ENCODE results near the gene MYLIP. TPM values are rescaled to one million over a fixed set of nuclear protein-coding genes. Genes with fewer than 3 reads are reported as not detected.

MYLIP gene
- total RNA-seq, 1 experiment from 2014 or later = 27.0 TPM

DNA sequence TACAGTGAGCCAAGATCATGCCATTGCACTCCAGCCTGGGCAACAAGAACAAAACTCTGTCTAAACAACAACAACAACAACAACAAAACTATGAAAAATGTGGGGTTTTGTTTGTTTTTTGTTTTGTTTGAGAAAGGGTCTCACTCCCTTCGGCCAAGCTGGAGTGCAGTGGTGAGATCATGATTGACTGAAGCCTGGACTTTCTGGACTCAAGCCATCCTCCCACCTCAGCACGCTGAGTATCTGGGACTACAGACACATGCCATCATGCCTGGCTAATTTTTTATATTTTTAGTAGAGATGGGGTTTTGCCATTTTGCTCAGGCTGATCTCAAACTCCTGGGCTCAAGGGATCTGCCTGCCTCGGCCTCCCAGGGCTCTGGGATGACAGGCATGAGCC lies 2.8 kb upstream of the MYLIP start:
- TF ChIP-seq, protein P1, sequence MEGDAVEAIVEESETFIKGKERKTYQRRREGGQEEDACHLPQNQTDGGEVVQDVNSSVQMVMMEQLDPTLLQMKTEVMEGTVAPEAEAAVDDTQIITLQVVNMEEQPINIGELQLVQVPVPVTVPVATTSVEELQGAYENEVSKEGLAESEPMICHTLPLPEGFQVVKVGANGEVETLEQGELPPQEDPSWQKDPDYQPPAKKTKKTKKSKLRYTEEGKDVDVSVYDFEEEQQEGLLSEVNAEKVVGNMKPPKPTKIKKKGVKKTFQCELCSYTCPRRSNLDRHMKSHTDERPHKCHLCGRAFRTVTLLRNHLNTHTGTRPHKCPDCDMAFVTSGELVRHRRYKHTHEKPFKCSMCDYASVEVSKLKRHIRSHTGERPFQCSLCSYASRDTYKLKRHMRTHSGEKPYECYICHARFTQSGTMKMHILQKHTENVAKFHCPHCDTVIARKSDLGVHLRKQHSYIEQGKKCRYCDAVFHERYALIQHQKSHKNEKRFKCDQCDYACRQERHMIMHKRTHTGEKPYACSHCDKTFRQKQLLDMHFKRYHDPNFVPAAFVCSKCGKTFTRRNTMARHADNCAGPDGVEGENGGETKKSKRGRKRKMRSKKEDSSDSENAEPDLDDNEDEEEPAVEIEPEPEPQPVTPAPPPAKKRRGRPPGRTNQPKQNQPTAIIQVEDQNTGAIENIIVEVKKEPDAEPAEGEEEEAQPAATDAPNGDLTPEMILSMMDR (conservative IDR thresholded peaks at IDR 0.05) = no peak

More for the DNA sequence above, 2.8 kb upstream of the MYLIP start:
- Histone ChIP-seq H3K79me1 (ENCODE audit: insufficient read depth, low read depth, low read length, poor library complexity, severe bottlenecking) (no peaks in the 10 kb centered on the region), H2AK5ac (ENCODE audit: insufficient read length, low read length) (no peak overlapping the region), H3K56ac (ENCODE audit: insufficient read length, low read depth, low read length) (no peak overlapping the region), H2AFZ (ENCODE audit: low read length) (no peak overlapping the region), H3K4me1 (ENCODE audit: insufficient read depth, low read length) (no peaks in the 10 kb centered on the region; the same call in 1 of the 2 replicates), H3K79me2 (ENCODE audit: insufficient read depth, low read length) (peaks cover 6% of the 10 kb centered on the region; the same call in 1 of the 2 replicates), H4K20me1 (ENCODE audit: control insufficient read depth, insufficient read depth, insufficient read length) (no peaks in the 10 kb centered on the region), H3K4ac (ENCODE audit: low read depth, low read length) (no peak overlapping the region), H3K23me2 (ENCODE audit: insufficient read length, low read depth, low read length, poor library complexity, severe bottlenecking) (peaks cover 12% of the 10 kb centered on the region), H2BK120ac (ENCODE audit: low read depth, low read length, poor library complexity, severe bottlenecking) (no peak overlapping the region), H3K4me2 (ENCODE audit: insufficient read depth, insufficient read length, low read length) (no peak overlapping the region), H4K91ac (ENCODE audit: insufficient read length, low read depth, low read length) (no peak overlapping the region), H2BK12ac (ENCODE audit: insufficient read length, low read depth, low read length) (no peak overlapping the region), H2BK5ac (ENCODE audit: insufficient read length, low read length) (no peak overlapping the region), H3K27me3 (ENCODE audit: insufficient read depth, low read length) (no peaks in the 10 kb centered on the region), H3K9ac (ENCODE audit: extremely low read depth, insufficient read length, low read length) (no peak overlapping the region), H3K9me3 (ENCODE audit: control insufficient read depth, low read depth, low read length) (no peaks in the 10 kb centered on the region), H3T11ph (ENCODE audit: low read length) (no peak overlapping the region), H4K5ac (ENCODE audit: insufficient read length, low read depth, low read length) (no peak overlapping the region), H3K14ac (ENCODE audit: insufficient read depth, low read length) (no peak overlapping the region), H3K18ac (ENCODE audit: insufficient read length, low read depth, low read length) (no peak overlapping the region), H2BK20ac (ENCODE audit: low read depth, low read length, poor library complexity, severe bottlenecking) (no peak overlapping the region), H4K8ac (replicated peaks; ENCODE audit: insufficient read length, low read depth, low read length) (no peak overlapping the region), H2BK15ac (ENCODE audit: low read depth, low read length) (no peak overlapping the region), H3K27ac (ENCODE audit: insufficient read length, low read depth, low read length) (no peak overlapping the region), H3K23ac (ENCODE audit: insufficient read length, low read depth, low read length) (no peak overlapping the region)
- H3K27me3 Mint-ChIP-seq (ENCODE audit: low read depth) = peaks cover 6% of the 10 kb centered on the region
- DNase-seq = no peak
- peaks cover 0 to 2% of the 10 kb centered on the region in 2 experiments; a peak in 1 of 5 replicates for H3K9me3 Mint-ChIP-seq
- no peak overlapping the region for H3K4me3 Mint-ChIP-seq
- peaks cover 5 to 8% (median 7%) of the 10 kb centered on the region in 3 experiments; a peak in 5 of 7 replicates for H3K36me3 Mint-ChIP-seq (ENCODE audit: insufficient read depth in 1 of 3, low read depth in 3 of 3)
- H3K4me1 Mint-ChIP-seq = peaks cover 6 to 7% of the 10 kb centered on the region in 2 experiments
- WGBS (ENCODE audit: extremely low coverage, insufficient read length, low lambda C conversion rate) = no CpG with 5 or more reads among the region's 3 CpGs
- no peak overlapping the region for H3K27ac Mint-ChIP-seq
